Upper lobe of left lung (tissue), 6 donors: ENCODE measurements around the gene HSF4. TPM values are rescaled to one million over a fixed set of nuclear protein-coding genes. Genes with fewer than 3 reads are reported as not detected.
"Not testable (repeated sequence)": the region's sequence is repeated elsewhere in the genome, so short reads cannot be mapped to it uniquely, and the experiment has no call there.

ENCODE experiments used
- ATAC-seq, 2 donors: fragments of 200-7000 bp; cut with Tn5 transposase; one replicate each; pipeline ENCODE4 v1.9.1; 2022; ENCODE audit warnings: mild to moderate bottlenecking in 2 of 2, moderate library complexity in 2 of 2; ENCODE audit not compliant: low FRiP score in 2 of 2
- DNase-seq, 2 donors: peaks; one replicate each; pipeline ENCODE4 v3.0.0-alpha.2; 2019 to 2020
- H3K27ac ChIP-seq, 4 donors: fragments of 200-600 bp; sonication (generic); one replicate each; pipeline ENCODE4 v1.5.1; 2016 to 2019
- H3K27me3 ChIP-seq, 4 donors: fragments of 200-600 bp; sonication (generic); one replicate each; pipeline ENCODE4 v1.5.1; 2017 to 2019
- H3K36me3 ChIP-seq, 4 donors: fragments of 200-600 bp; sonication (generic); one replicate each; pipeline ENCODE4 v1.5.1; 2016 to 2019
- H3K4me1 ChIP-seq, 4 donors: fragments of 200-600 bp; sonication (generic); one replicate each; pipeline ENCODE4 v1.5.1; 2018 to 2019
- H3K4me3 ChIP-seq, 4 donors: fragments of 200-600 bp; sonication (generic); one replicate each; pipeline ENCODE4 v1.5.1; 2017 to 2019; ENCODE audit warnings: mild to moderate bottlenecking in 2 of 4, moderate library complexity in 1 of 4
- H3K9me3 ChIP-seq, 4 donors: fragments of 200-600 bp; sonication (generic); one replicate each; pipeline ENCODE4 v1.5.1; 2018 to 2019
- EP300 ChIP-seq, 4 donors: sonication (generic); formaldehyde crosslinking; IDR thresholded peaks; one replicate each; pipeline ENCODE4 v1.5.1; 2017; ENCODE audit warnings: antibody characterized with exemption in 4 of 4, control low read depth in 2 of 4
- POLR2A ChIP-seq, 4 donors: fragments of 450-650 bp; IDR thresholded peaks; one replicate each; pipeline ENCODE4 v1.5.1; 2016 to 2017; ENCODE audit warnings: antibody characterized with exemption in 4 of 4, mild to moderate bottlenecking in 2 of 4
- POLR2AphosphoS5 ChIP-seq, 2 donors: sonication (generic); formaldehyde crosslinking; IDR thresholded peaks; one replicate each; pipeline ENCODE4 v1.5.1; 2017; ENCODE audit warnings: antibody characterized with exemption in 2 of 2
- WGBS, 2 donors: methylation state at CpG; one replicate each; pipeline ENCODE4 v1.1.5; 2017 to 2018; 5-methylcytosine and 5-hydroxymethylcytosine counted together
- total RNA-seq, 6 donors: library from RNA; depleted of rRNA in 4 of 6; stranded (reverse); fragments of >200 nt in 4 of 6; gene quantifications; one replicate each; pipeline versions ENCODE4 v1.1.0 to v1.2.1, GENCODE V29; 2016 to 2021
- TF ChIP-seq, protein P1 (sequence below), 6 experiments: fragments of 450-650 bp in 4 of 6; fragments of 200-600 bp in 2 of 6; sonication (generic) in 2 of 6; IDR thresholded peaks; one replicate each; pipeline ENCODE4 v1.5.1; 2016 to 2019; ENCODE audit warnings: antibody characterized with exemption in 6 of 6
- donor health status: DM: no; HTN: no; CAD: no; lungs with moderate emphysema.
- donor health status: DM: no; HTN: yes; CAD: no; lungs with severe emphysema.

The HSF4 gene
- total RNA-seq, 6 donors from 2014 or later: 33.4 to 784 (median 70.1) TPM

DNA sequence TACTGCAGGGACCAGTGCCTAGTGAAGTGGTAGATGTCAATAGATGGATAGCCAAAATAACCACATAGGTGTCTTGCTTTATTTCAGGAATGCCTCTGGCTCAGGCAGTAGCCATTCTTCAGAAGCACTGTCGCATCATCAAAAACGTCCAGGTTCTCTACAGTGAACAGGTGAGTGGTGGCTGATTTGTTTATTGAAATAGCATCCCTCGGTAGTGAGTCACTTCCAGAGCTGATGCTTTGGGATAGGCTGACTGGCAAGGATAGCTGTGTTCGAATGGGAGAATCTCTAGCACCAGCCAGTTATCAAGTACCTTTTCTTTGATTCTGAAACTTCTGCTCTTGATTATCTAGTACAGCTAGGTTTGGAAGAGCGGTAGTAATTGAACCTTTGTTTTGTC is 44.5 kb upstream of the HSF4 start:
- no peak for TF ChIP-seq POLR2A (IDR thresholded peaks at IDR 0.05)
- no peak for TF ChIP-seq POLR2AphosphoS5 (IDR thresholded peaks at IDR 0.05)
- TF ChIP-seq, protein P1, sequence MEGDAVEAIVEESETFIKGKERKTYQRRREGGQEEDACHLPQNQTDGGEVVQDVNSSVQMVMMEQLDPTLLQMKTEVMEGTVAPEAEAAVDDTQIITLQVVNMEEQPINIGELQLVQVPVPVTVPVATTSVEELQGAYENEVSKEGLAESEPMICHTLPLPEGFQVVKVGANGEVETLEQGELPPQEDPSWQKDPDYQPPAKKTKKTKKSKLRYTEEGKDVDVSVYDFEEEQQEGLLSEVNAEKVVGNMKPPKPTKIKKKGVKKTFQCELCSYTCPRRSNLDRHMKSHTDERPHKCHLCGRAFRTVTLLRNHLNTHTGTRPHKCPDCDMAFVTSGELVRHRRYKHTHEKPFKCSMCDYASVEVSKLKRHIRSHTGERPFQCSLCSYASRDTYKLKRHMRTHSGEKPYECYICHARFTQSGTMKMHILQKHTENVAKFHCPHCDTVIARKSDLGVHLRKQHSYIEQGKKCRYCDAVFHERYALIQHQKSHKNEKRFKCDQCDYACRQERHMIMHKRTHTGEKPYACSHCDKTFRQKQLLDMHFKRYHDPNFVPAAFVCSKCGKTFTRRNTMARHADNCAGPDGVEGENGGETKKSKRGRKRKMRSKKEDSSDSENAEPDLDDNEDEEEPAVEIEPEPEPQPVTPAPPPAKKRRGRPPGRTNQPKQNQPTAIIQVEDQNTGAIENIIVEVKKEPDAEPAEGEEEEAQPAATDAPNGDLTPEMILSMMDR (IDR thresholded peaks at IDR 0.05): no peak
- TF ChIP-seq EP300 (IDR thresholded peaks at IDR 0.05): no peak
- ATAC-seq (no peak), DNase-seq (no peak)
- WGBS, 2 donors: 84 to 87% methylated on average over 5 of the region's 5 CpGs
- H3K4me3 ChIP-seq: no peak overlapping the region
- peaks cover 5 to 48% (median 42%) of the 10 kb centered on the region in 4 donors for H3K36me3 ChIP-seq
- peaks cover 0 to 12% (median 3%) of the 10 kb centered on the region in 4 donors for H3K4me1 ChIP-seq
- H3K27ac ChIP-seq: no peak overlapping the region
- H3K9me3 ChIP-seq: no peaks in the 10 kb centered on the region
- no peaks in the 10 kb centered on the region for H3K27me3 ChIP-seq

DNA sequence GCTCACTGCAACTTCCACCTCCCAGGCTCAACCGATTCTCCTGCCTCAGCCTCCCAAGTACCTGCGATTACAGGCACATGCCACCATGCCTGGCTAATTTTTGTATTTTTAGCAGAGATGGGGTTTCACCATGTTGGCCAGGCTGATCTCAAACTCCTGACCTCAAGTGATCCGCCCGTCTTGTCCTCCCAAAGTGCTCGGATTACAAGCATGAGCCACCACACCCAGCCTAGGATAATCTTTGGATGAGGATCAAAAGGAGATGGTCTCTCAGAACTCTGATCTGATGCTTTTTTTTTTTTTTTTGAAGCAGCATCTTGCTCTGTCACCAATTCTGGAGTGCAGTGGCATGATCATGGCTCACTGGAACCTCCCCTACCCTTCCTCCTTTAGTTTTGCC is 41.7 kb upstream of the HSF4 start:
- ATAC-seq, H3K27me3 ChIP-seq, DNase-seq, H3K4me3 ChIP-seq, H3K9me3 ChIP-seq, H3K4me1 ChIP-seq, H3K27ac ChIP-seq: not testable (repeated sequence)
- H3K36me3 ChIP-seq: peaks cover 5 to 61% (median 50%) of the 10 kb centered on the region in 4 donors
- 95 to 99% methylated on average over 5 of the region's 5 CpGs for WGBS, 2 donors

DNA sequence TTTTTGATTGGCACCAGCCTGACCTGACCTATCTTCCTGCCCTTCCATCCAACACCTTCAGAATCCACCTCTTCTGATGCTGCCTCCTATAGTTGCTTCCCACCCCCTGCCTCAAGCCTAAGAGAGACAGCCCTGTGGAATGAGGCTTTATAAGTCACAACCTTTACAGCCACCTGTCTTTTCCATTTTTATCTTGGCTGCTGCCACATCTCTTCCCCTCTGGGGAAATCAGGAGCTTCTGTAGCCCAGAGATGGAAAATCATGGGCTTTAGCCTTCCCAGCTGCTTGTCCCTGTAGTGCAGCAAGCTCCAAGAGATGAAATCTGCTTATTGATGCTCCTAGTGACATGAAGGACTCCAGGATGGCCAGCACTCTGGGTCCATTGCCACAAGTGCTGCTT is 36.1 kb upstream of the HSF4 start:
- H3K4me1 ChIP-seq: no peaks in the 10 kb centered on the region
- no peaks in the 10 kb centered on the region for H3K27me3 ChIP-seq
- no peaks in the 10 kb centered on the region for H3K9me3 ChIP-seq
- TF ChIP-seq POLR2A (IDR thresholded peaks at IDR 0.05) (no peak), POLR2AphosphoS5 (IDR thresholded peaks at IDR 0.05) (no peak), EP300 (IDR thresholded peaks at IDR 0.05) (no peak)
- TF ChIP-seq, protein P1 (IDR thresholded peaks at IDR 0.05): no peak
- ATAC-seq: no peak
- no peak overlapping the region for H3K27ac ChIP-seq
- H3K4me3 ChIP-seq: no peak overlapping the region
- peaks cover 13 to 60% (median 51%) of the 10 kb centered on the region in 4 donors for H3K36me3 ChIP-seq
- no peak for DNase-seq

DNA sequence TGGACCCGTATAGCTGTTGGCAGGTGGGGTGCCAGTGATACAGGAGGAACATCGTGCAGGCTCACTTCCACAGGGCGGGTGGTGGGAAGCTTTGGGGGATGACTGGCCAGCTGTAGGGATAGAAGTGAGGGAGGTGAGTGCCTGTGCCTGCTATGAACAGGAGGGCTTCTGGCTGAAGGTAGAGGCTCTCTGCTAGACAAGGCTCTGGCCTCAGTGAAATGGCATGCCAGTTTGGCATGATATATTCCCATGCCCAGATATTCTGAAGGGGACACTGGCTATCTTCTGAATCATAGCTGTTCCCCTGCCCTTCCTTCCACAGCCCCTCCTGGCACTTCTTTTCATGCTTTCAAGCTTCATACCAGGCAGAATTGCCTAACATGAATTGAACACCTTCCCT is 35.7 kb upstream of the HSF4 start:
- no peak for ATAC-seq
- Histone ChIP-seq H3K27ac (no peak overlapping the region), H3K27me3 (no peaks in the 10 kb centered on the region), H3K36me3 (peaks cover 13 to 60% (median 50%) of the 10 kb centered on the region in 4 donors), H3K9me3 (no peaks in the 10 kb centered on the region), H3K4me3 (no peak overlapping the region), H3K4me1 (no peaks in the 10 kb centered on the region)
- no peak for TF ChIP-seq POLR2AphosphoS5 (IDR thresholded peaks at IDR 0.05)
- TF ChIP-seq EP300 (IDR thresholded peaks at IDR 0.05): no peak
- TF ChIP-seq, protein P1 (IDR thresholded peaks at IDR 0.05): no peak
- TF ChIP-seq POLR2A (IDR thresholded peaks at IDR 0.05): no peak
- 93 to 98% methylated on average over 3 of the region's 3 CpGs for WGBS, 2 donors
- DNase-seq: no peak

DNA sequence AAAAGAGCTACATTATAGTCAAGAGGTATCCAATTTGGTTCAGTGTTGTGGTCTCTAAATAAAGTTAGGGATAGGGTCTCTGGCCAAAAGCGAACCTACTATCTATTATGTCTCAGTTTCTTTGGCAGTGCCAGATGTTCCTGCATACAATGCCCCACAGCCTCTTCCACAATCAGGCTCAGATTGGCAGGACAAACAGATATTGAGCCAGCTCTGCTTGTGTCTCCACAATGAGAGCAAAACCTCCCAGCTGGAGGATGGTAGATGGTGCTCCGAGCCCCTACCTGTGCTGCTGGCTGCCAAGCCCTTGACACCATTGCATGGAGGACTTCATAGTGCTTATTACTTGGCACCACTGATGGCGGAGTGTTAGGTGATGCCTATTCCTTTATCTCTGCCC is 35.1 kb upstream of the HSF4 start:
- H3K36me3 ChIP-seq: peaks cover 15 to 63% (median 51%) of the 10 kb centered on the region in 4 donors
- no peaks in the 10 kb centered on the region for H3K4me1 ChIP-seq
- H3K27me3 ChIP-seq: no peaks in the 10 kb centered on the region
- H3K4me3 ChIP-seq: no peak overlapping the region
- no peak overlapping the region for H3K27ac ChIP-seq
- no peak for ATAC-seq
- WGBS, 2 donors: 89 to 97% methylated on average over 3 of the region's 3 CpGs
- no peaks in the 10 kb centered on the region for H3K9me3 ChIP-seq
- no peak for DNase-seq
- TF ChIP-seq, protein P1 (IDR thresholded peaks at IDR 0.05): no peak
- TF ChIP-seq EP300 (IDR thresholded peaks at IDR 0.05): no peak
